Astrocyte (in vitro differentiated cells and primary cell): ENCODE measurements around the gene NES. TPM values are rescaled to one million over a fixed set of nuclear protein-coding genes. Genes with fewer than 3 reads are reported as not detected.

Experiments used
- DNase-seq: peaks from one replicate; pipeline ENCODE4 v3.0.0-alpha.2; 2010; ENCODE audit warnings: low read depth
- FAIRE-seq: peaks from 2 replicates; lab custom pipeline; 2011; peaks lifted over from hg19 to GRCh38; lab: Jason Lieb, UNC
- H2AFZ ChIP-seq: 2 replicates; pipeline ENCODE4 v1.6.0; 2012; ENCODE audit warnings: low read depth, low read length, inconsistent platforms
- H3K27ac ChIP-seq: 2 replicates; pipeline ENCODE4 v1.5.1; 2011; ENCODE audit warnings: low read depth, low read length, inconsistent platforms
- H3K27me3 ChIP-seq: 2 replicates; pipeline ENCODE4 v1.6.0; 2011; ENCODE audit warnings: low read length, inconsistent platforms; ENCODE audit not compliant: insufficient read depth
- H3K36me3 ChIP-seq: 2 replicates; pipeline ENCODE4 v1.5.1; 2011; ENCODE audit warnings: low read length, inconsistent platforms; ENCODE audit not compliant: insufficient read depth
- H3K4me1 ChIP-seq: 2 replicates; pipeline ENCODE4 v1.5.1; 2011; ENCODE audit warnings: low read length, inconsistent platforms; ENCODE audit not compliant: insufficient read depth
- H3K4me2 ChIP-seq: 2 replicates; pipeline ENCODE4 v1.6.0; 2012; ENCODE audit warnings: low read length, inconsistent platforms
- H3K4me3 ChIP-seq: 2 replicates; pipeline ENCODE4 v1.5.1; 2011; ENCODE audit warnings: low read depth, mild to moderate bottlenecking, low read length, inconsistent platforms; ENCODE audit not compliant: insufficient read depth
- H3K79me2 ChIP-seq: 2 replicates; pipeline ENCODE4 v1.6.0; 2012; ENCODE audit warnings: mild to moderate bottlenecking, low read length, inconsistent platforms; ENCODE audit not compliant: insufficient read depth
- H3K9ac ChIP-seq: 2 replicates; pipeline ENCODE4 v1.6.0; 2012; ENCODE audit warnings: mild to moderate bottlenecking, low read length, inconsistent platforms
- H3K9me3 ChIP-seq: 2 replicates; pipeline ENCODE4 v1.5.1; 2012; ENCODE audit warnings: low read depth, mild to moderate bottlenecking, low read length, inconsistent platforms; ENCODE audit not compliant: insufficient read depth
- H4K20me1 ChIP-seq: 2 replicates; pipeline ENCODE4 v1.6.0; 2012; ENCODE audit warnings: low read length, inconsistent platforms; ENCODE audit not compliant: insufficient read depth
- H3K27ac Mint-ChIP-seq: one replicate; pipeline ENCODE4 v1.8.0; 2021; ENCODE audit warnings: mild to moderate bottlenecking, mixed read lengths; ENCODE audit not compliant: unreplicated experiment
- H3K27me3 Mint-ChIP-seq: one replicate; pipeline ENCODE4 v1.8.0; 2021; ENCODE audit warnings: low read depth, mixed read lengths; ENCODE audit not compliant: unreplicated experiment
- H3K36me3 Mint-ChIP-seq: one replicate; pipeline ENCODE4 v1.8.0; 2021; ENCODE audit warnings: low read depth, mixed read lengths; ENCODE audit not compliant: unreplicated experiment
- H3K4me1 Mint-ChIP-seq: one replicate; pipeline ENCODE4 v1.8.0; 2021; ENCODE audit warnings: low read depth, mixed read lengths; ENCODE audit not compliant: unreplicated experiment
- H3K4me3 Mint-ChIP-seq: one replicate; pipeline ENCODE4 v1.8.0; 2021; ENCODE audit warnings: mild to moderate bottlenecking, moderate library complexity, mixed read lengths; ENCODE audit not compliant: unreplicated experiment
- H3K9me3 Mint-ChIP-seq: one replicate; pipeline ENCODE4 v1.8.0; 2021; ENCODE audit warnings: mild to moderate bottlenecking, mixed read lengths; ENCODE audit not compliant: unreplicated experiment
- EZH2 ChIP-seq: IDR thresholded peaks from 2 replicates; pipeline ENCODE4 v1.6.1; 2012; ENCODE audit warnings: mild to moderate bottlenecking, low read length, inconsistent platforms; ENCODE audit not compliant: insufficient read depth
- total RNA-seq: library from RNA; stranded (reverse); gene quantifications from 2 replicates; pipeline ENCODE4 v1.2.1, GENCODE V29; 2021
- TF ChIP-seq, protein P1 (sequence below): IDR thresholded peaks from 2 replicates; pipeline ENCODE4 v1.5.1; 2011; ENCODE audit warnings: low read depth, mild to moderate bottlenecking, inconsistent platforms, low read length, moderate library complexity; ENCODE audit not compliant: insufficient read depth

The NES gene
- total RNA-seq, 1 donor from 2014 or later = 310 TPM

DNA sequence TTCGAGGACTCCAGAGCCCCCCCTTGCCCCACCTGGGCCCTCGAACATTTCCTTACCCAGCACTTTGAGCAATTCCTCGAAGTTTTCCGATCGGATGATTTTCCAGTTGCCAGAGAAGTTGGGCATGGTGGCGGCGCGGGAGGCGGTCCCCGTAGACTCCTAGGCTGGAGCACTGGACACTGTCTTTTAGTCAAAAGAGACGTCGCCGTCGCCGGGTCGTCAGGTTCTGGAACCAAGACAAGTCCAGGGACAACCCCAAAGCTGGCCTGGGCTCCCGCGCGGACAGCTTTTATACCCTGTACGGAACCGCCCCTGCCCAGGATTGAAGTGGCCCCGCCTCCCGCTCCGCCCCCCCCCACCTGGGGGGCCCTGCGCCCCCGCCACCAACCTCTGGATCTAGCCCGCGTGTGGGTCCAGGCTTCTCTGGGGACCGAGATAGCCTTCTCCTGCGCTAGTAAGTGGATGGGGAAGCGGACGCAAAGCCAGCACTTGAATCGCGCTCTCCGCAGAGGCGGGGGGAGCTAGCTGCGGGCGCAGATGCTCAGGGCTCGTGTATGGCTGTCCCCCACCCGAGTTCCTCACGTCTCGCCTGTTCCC is 28.2 kb upstream of the NES start, which contains the start of gene CRABP2:
Gene CRABP2, minus strand, starts transcription at position 263 of the 597 bp plus-strand sequence. Its CDS starts 137 bp downstream, at position 126.
- Mint-ChIP-seq H3K36me3 (peaks cover 6% of the 10 kb centered on the region), H3K4me3 (peak within 1 kb of the TSS; percentile 88), H3K27ac (peak within 1 kb of the TSS; percentile 93), H3K4me1 (peaks cover 42% of the 10 kb centered on the region), H3K9me3 (no peaks in the 10 kb centered on the region), H3K27me3 (no peaks in the 10 kb centered on the region)
- Histone ChIP-seq H3K36me3 (no peaks in the 10 kb centered on the region), H3K4me3 (peak within 1 kb of the TSS; percentile 47), H3K79me2 (no peaks in the 10 kb centered on the region), H3K9ac (peak within 1 kb of the TSS; percentile 66), H3K27me3 (peaks cover 3% of the 10 kb centered on the region), H3K4me2 (peak within 1 kb of the TSS; percentile 90), H3K9me3 (no peaks in the 10 kb centered on the region), H3K27ac (no peak within 1 kb of the TSS), H4K20me1 (no peaks in the 10 kb centered on the region), H2AFZ (peak within 1 kb of the TSS; percentile 58), H3K4me1 (peaks cover 64% of the 10 kb centered on the region)
- TF ChIP-seq EZH2 = no peak
- TF ChIP-seq, protein P1, sequence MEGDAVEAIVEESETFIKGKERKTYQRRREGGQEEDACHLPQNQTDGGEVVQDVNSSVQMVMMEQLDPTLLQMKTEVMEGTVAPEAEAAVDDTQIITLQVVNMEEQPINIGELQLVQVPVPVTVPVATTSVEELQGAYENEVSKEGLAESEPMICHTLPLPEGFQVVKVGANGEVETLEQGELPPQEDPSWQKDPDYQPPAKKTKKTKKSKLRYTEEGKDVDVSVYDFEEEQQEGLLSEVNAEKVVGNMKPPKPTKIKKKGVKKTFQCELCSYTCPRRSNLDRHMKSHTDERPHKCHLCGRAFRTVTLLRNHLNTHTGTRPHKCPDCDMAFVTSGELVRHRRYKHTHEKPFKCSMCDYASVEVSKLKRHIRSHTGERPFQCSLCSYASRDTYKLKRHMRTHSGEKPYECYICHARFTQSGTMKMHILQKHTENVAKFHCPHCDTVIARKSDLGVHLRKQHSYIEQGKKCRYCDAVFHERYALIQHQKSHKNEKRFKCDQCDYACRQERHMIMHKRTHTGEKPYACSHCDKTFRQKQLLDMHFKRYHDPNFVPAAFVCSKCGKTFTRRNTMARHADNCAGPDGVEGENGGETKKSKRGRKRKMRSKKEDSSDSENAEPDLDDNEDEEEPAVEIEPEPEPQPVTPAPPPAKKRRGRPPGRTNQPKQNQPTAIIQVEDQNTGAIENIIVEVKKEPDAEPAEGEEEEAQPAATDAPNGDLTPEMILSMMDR = no peak
- FAIRE-seq (no peak), DNase-seq (no peak)

DNA sequence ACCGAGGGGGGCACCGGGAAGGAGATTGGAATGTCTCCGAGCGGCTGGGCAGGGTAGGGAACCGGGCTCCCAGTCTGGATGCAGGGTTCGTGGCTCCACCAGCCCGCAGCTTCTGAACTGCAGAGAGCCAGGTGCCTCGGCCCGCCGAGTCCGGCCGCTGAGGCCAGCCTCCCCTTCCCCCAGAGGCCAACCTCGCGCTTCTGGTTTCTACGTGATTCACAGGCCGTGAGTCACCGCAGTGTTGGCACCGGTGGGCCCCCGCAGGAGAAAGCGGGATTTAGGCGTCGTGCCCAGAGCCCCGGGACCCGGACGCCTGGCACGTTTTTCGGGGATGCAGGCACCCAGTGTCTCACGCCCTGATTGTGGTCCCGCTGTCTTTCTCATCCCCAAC is 27.7 kb upstream of the NES start:
- TF ChIP-seq, protein P1 = no peak
- no peak for TF ChIP-seq EZH2
- Histone ChIP-seq H4K20me1 (no peaks in the 10 kb centered on the region), H3K27me3 (peaks cover 3% of the 10 kb centered on the region), H3K9ac (peak overlapping the region; percentile 66), H3K9me3 (no peaks in the 10 kb centered on the region), H3K4me3 (peak overlapping the region; percentile 47), H3K4me1 (peaks cover 59% of the 10 kb centered on the region), H3K79me2 (no peaks in the 10 kb centered on the region), H2AFZ (peak overlapping the region; percentile 32), H3K4me2 (peak overlapping the region; percentile 90), H3K27ac (no peak overlapping the region), H3K36me3 (no peaks in the 10 kb centered on the region)
- H3K27ac Mint-ChIP-seq = peak overlapping the region; percentile 83
- H3K4me3 Mint-ChIP-seq = peak overlapping the region; percentile 88
- DNase-seq (peak; percentile 56), FAIRE-seq (no peak)
- peaks cover 39% of the 10 kb centered on the region for H3K4me1 Mint-ChIP-seq
- no peaks in the 10 kb centered on the region for H3K9me3 Mint-ChIP-seq
- H3K27me3 Mint-ChIP-seq = no peaks in the 10 kb centered on the region
- H3K36me3 Mint-ChIP-seq = peaks cover 10% of the 10 kb centered on the region

DNA sequence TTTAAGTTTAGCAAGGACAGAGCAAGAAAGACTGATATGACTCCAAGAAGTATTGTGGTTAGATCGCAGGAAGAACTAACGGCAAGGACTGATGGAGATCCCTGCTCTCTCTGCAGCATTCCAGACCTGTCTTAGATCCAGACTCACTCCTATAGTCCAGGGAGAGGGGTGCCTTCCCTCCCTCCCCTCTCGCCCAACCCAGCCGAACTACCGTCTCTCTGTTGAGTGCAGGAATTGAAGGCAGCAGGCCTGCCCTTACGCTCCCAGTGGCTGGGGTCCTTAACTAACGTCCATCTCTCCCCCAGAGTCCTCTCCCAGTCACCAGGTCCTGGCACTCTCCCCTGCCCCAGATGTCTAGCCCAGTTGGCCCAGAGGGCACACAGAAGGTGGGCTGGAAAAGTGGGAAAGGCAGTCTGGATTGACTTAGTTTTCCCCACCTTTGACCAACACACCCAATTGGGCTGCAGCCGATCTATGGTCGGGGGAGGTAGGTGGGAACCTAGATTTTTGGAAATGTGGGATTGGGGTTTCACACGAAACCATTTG is 27.0 kb upstream of the NES start:
- H3K9me3 Mint-ChIP-seq = no peaks in the 10 kb centered on the region
- Histone ChIP-seq H3K4me3 (no peak overlapping the region), H3K27ac (no peak overlapping the region), H3K27me3 (peaks cover 3% of the 10 kb centered on the region), H3K36me3 (no peaks in the 10 kb centered on the region), H4K20me1 (no peaks in the 10 kb centered on the region), H2AFZ (no peak overlapping the region), H3K9ac (peak overlapping the region; percentile 66), H3K79me2 (no peaks in the 10 kb centered on the region), H3K9me3 (peaks cover 2% of the 10 kb centered on the region), H3K4me2 (peak overlapping the region; percentile 90), H3K4me1 (peaks cover 52% of the 10 kb centered on the region)
- DNase-seq (no peak), FAIRE-seq (no peak)
- peak overlapping the region; percentile 78 for H3K27ac Mint-ChIP-seq
- peak overlapping the region; percentile 88 for H3K4me3 Mint-ChIP-seq
- TF ChIP-seq, protein P1 = no peak
- TF ChIP-seq EZH2 = no peak
- H3K36me3 Mint-ChIP-seq = peaks cover 14% of the 10 kb centered on the region
- peaks cover 39% of the 10 kb centered on the region for H3K4me1 Mint-ChIP-seq
- no peaks in the 10 kb centered on the region for H3K27me3 Mint-ChIP-seq
